Measurements from ENCODE around the gene CACNA2D3. TPM values are rescaled to one million over a fixed set of nuclear protein-coding genes. Genes with fewer than 3 reads are reported as not detected.

CACNA2D3 gene
- polyA plus RNA-seq, 1 donor (not counting 4 experiments of a cell fraction or from before 2014, with no cell fraction given) = 0.08 TPM

DNA sequence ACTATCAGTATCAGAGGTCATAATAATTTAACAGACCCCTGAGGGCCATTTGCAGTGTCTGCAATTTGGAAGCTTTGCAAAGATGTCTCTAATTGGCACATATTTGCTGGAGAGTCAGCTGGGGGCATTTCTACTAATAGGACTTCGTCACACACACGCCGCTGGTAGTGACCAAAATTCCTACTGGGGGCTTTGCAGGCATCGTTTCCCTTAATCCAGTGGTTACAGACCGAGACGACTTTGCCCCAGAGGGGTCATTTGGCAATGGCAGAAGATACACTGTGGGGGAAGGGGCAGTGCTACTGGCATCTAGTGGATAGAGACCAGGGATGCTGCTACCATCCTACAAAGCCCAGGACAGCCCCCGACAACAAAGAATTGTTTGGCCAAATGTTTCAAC lies 956.5 kb downstream of the CACNA2D3 start:
- Histone ChIP-seq H4K20me1 (ENCODE audit: control insufficient read depth, extremely low read depth, insufficient read depth, low read length) (no peaks in the 10 kb centered on the region), H3K27ac (ENCODE audit: control insufficient read depth, insufficient read depth, low read length) (no peak overlapping the region), H3K9ac (ENCODE audit: control insufficient read depth, extremely low read depth, insufficient read depth, low read length) (no peak overlapping the region), H3K79me2 (ENCODE audit: control insufficient read depth, insufficient read depth, low read length) (no peaks in the 10 kb centered on the region), H3K4me3 (ENCODE audit: control insufficient read depth in 2 of 3, extremely low read depth in 1 of 3, insufficient read depth in 2 of 3, low read depth in 1 of 3, low read length in 3 of 3) (no peak overlapping the region), H3K27me3 (ENCODE audit: control insufficient read depth, extremely low read depth, insufficient read depth, low read length) (no peaks in the 10 kb centered on the region), H3K4me1 (ENCODE audit: control insufficient read depth, extremely low read depth, insufficient read depth, low read length) (no peaks in the 10 kb centered on the region), H3K4me2 (ENCODE audit: control insufficient read depth, extremely low read depth, insufficient read depth, low read depth, low read length) (no peak overlapping the region), H2AFZ (ENCODE audit: control insufficient read depth, low read length) (no peak overlapping the region), H3K9me1 (ENCODE audit: control insufficient read depth, extremely low read depth, insufficient read depth, low read length) (no peaks in the 10 kb centered on the region), H3K9me3 (ENCODE audit: control insufficient read depth, low read depth, low read length) (no peaks in the 10 kb centered on the region), H3K36me3 (ENCODE audit: control insufficient read depth in 2 of 2, extremely low read depth in 1 of 2, insufficient read depth in 2 of 2, low read length in 2 of 2) (no peaks in the 10 kb centered on the region)
- no peak for FAIRE-seq
- DNase-seq (ENCODE audit: low read depth, low spot score) = no peak
- TF ChIP-seq, protein P1, sequence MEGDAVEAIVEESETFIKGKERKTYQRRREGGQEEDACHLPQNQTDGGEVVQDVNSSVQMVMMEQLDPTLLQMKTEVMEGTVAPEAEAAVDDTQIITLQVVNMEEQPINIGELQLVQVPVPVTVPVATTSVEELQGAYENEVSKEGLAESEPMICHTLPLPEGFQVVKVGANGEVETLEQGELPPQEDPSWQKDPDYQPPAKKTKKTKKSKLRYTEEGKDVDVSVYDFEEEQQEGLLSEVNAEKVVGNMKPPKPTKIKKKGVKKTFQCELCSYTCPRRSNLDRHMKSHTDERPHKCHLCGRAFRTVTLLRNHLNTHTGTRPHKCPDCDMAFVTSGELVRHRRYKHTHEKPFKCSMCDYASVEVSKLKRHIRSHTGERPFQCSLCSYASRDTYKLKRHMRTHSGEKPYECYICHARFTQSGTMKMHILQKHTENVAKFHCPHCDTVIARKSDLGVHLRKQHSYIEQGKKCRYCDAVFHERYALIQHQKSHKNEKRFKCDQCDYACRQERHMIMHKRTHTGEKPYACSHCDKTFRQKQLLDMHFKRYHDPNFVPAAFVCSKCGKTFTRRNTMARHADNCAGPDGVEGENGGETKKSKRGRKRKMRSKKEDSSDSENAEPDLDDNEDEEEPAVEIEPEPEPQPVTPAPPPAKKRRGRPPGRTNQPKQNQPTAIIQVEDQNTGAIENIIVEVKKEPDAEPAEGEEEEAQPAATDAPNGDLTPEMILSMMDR (optimal IDR thresholded peaks at IDR 0.05 in 1 of 3, IDR thresholded peaks at IDR 0.05 in 1 of 3, conservative IDR thresholded peaks at IDR 0.05 in 1 of 3; ENCODE audit: extremely low read depth in 1 of 3, insufficient read depth in 2 of 3, low read length in 3 of 3) = no peak
- TF ChIP-seq EZH2 (IDR thresholded peaks at IDR 0.05; ENCODE audit: low read length) = no peak
- dilution Hi-C loops (cut with MboI; ENCODE audit: extremely low pct_ligation_motif_present, low sequenced_read_pairs) = no loop called here

DNA sequence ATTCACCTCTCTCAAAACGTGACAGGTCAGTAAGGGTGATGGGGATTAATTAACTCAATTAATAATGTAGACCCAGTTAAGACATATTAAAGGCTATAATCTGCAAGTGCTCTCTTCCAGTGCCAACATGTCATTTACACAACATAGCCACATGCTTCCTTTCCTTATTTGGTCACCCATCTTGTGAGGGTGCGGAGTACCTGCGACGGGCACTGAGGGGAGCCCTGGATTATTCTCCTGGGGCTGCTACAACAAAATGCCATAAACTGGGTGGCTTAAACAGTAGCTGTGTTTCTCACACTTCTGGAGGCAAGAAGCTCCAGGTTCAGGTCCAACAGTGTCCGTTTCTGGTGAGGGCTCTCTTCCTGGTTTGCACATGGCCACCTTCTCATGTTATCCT lies 962.9 kb downstream of the CACNA2D3 start:
- FAIRE-seq = no peak
- no peak overlapping the region for H3K4me3 ChIP-seq (ENCODE audit: control insufficient read depth in 2 of 3, extremely low read depth in 1 of 3, insufficient read depth in 2 of 3, low read depth in 1 of 3, low read length in 3 of 3)

More for the DNA sequence above, 962.9 kb downstream of the CACNA2D3 start:
- no peaks in the 10 kb centered on the region for H3K79me2 ChIP-seq (ENCODE audit: control insufficient read depth, insufficient read depth, low read length)
- H2AFZ ChIP-seq (ENCODE audit: control insufficient read depth, low read length) = no peak overlapping the region
- H3K9me1 ChIP-seq (ENCODE audit: control insufficient read depth, extremely low read depth, insufficient read depth, low read length) = no peaks in the 10 kb centered on the region
- H3K4me1 ChIP-seq (ENCODE audit: control insufficient read depth, extremely low read depth, insufficient read depth, low read length) = no peaks in the 10 kb centered on the region
- H3K9ac ChIP-seq (ENCODE audit: control insufficient read depth, extremely low read depth, insufficient read depth, low read length) = no peak overlapping the region
- H3K9me3 ChIP-seq (ENCODE audit: control insufficient read depth, low read depth, low read length) = no peaks in the 10 kb centered on the region
- no peak overlapping the region for H3K27ac ChIP-seq (ENCODE audit: control insufficient read depth, insufficient read depth, low read length)
- no peak for DNase-seq (ENCODE audit: low read depth, low spot score)
- TF ChIP-seq EZH2 (IDR thresholded peaks at IDR 0.05; ENCODE audit: low read length) = no peak
- TF ChIP-seq, protein P1 (optimal IDR thresholded peaks at IDR 0.05 in 1 of 3, IDR thresholded peaks at IDR 0.05 in 1 of 3, conservative IDR thresholded peaks at IDR 0.05 in 1 of 3; ENCODE audit: extremely low read depth in 1 of 3, insufficient read depth in 2 of 3, low read length in 3 of 3) = no peak
- H3K4me2 ChIP-seq (ENCODE audit: control insufficient read depth, extremely low read depth, insufficient read depth, low read depth, low read length) = no peak overlapping the region
- peaks cover 7% of the 10 kb centered on the region for H3K27me3 ChIP-seq (ENCODE audit: control insufficient read depth, extremely low read depth, insufficient read depth, low read length)
- dilution Hi-C loops (cut with MboI; ENCODE audit: extremely low pct_ligation_motif_present, low sequenced_read_pairs) = no loop called here
- H3K36me3 ChIP-seq (ENCODE audit: control insufficient read depth in 2 of 2, extremely low read depth in 1 of 2, insufficient read depth in 2 of 2, low read length in 2 of 2) = no peaks in the 10 kb centered on the region
- no peaks in the 10 kb centered on the region for H4K20me1 ChIP-seq (ENCODE audit: control insufficient read depth, extremely low read depth, insufficient read depth, low read length)
